HG02884 (cell line): Measurements from ENCODE around the gene PHF20.
"Not testable (repeated sequence)": the region's sequence is repeated elsewhere in the genome, so short reads cannot be mapped to it uniquely, and the experiment has no call there.

Source experiments
- ATAC-seq: cut with Tn5 transposase; IDR thresholded peaks from one replicate; pipeline ENCODE4 v1.9.1; 2021; ENCODE audit warnings: mild to moderate bottlenecking, moderate library complexity; ENCODE audit not compliant: unreplicated experiment

The PHF20 gene

DNA sequence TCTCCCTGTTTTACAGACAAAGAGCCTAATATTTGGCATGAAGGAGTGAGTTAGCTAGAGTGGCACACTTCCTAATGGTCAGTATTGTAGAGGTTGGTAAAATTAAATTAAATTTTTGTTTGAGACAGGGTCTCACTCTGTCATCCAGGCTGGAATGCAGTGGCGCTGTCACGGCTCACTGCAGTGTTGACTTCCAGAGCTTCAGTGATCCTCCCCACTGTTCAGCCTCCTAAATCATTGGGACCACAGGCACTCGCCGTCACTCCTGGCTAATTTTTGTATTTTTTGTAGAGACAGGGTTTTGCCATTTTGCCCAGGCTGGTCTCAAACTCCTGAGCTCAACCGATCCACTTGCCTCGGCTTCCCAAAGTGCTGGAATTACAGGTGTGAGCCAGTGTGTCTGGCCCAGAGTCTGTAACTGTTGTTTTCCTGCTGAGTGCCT is 111.5 kb downstream of the PHF20 start:
- ATAC-seq: no peak

DNA sequence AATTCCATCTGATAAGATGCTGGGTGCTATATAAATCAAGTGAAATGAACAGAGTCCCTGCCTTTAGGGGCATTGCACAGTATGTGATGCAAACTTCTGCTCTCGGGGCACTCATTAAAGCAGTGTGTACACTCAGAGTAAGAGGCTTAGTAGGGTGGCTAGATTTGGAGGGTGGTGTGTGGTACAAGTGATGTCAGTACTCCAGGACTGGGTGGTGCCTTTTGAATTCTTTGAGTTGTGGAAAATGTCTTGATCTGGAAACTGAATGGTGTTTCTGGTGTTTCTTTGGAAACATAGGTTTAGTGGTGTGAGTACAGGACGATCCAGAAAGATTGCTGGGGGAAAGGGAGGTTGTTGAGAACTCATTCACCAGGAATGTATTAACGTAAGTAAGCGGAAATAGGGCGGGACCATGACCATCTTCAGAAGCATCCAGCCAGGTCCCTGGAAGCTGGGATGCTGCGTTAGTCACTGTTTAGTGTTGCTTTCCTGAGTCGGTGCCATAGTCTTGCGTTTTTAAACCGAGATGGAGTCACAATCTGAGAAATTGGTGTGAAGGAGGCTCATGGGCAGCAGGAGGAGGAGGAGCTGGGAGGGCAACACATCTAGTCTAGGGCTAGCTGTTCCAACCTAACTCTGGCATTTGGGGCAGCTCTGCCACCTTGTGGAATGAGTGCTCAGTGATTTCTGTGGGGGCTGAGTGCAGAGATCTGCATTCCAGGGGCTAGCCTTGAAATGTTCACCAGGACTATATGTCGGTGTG is 112.1 kb downstream of the PHF20 start:
- ATAC-seq: no peak

DNA sequence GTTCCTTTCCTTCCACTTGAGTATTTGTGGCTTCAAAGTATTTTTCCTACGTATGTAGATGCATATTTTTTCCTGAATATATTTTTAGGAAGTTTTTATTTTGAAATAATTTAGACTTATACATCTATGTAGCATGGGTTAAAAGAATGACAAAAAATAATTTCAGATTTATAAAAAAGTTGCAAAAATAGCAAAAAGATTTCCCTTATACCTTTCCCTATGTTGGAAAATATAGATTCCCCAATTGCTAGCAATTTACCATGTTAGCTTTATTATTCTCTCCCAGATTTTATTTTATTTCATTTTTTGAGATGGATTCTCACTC is 112.7 kb downstream of the PHF20 start:
- no peak for ATAC-seq

DNA sequence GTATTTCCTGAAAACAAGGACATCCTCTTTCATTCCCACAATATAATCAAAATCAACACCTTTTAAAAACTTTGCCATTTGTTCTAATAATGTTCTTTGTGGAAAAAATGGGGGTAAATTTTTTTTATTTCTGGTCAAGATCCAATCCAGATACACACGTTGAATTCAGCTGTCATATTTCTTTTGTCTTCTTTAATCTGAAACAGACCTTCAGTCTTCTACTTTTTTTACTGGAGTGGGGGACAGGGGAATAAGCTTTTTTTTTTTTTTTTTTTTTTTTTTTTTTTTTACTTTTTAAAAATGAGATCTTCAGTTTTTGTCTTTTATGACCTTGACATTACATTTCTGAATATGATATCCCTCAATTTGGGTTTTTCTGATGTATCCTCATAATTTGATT is 113.4 kb downstream of the PHF20 start:
- ATAC-seq: no peak

DNA sequence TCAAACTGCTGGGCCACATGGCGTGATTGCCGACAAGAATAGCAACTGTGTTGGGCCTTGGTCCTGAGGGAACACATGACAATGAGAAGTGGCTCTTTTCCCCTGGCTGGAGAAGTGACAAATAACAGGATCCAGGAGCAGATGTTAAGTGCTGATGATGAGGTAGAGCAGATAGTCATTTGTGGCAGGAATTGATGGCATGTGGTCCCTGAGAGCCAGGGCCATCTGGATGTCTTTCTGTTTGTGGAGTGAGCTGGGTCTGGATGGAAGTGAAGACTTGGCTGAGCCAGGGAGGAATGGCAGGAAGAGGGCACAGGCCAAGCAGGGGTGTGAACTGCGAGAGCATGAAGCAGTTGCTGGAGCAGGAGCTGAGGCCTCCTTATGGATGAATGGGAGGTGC is 114.7 kb downstream of the PHF20 start:
- no peak for ATAC-seq

DNA sequence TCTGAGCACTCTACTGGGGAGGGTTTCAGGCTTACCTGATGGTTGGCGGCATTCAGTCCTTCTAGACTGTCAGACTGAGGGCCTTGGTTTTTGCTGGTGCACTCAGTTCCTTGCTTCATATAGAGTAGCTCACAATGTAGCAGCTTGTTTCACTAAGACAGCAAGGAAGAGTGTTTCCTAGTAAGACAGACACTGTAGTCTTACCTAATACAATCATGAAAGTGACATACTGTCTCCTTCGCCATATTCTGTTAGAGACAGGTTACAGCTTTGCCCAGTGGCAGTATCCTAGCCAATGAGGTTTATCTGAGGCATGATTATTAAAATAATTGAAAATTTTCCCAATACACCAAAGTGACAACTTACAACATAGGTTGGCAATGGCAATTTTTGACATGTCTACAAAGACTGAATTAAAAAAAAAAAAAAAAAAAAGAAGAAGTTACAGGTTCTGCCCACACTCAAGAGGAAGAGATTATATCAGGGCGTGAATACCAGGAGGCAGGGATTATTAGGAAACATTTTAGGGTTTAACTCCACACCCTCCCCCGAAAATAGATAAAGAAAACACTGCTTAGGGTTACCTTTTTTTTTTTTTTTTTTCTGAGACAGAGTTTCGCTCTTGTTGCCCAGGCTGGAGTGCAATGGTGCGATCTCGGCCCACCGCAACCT is 115.7 kb downstream of the PHF20 start:
- ATAC-seq: no peak

DNA sequence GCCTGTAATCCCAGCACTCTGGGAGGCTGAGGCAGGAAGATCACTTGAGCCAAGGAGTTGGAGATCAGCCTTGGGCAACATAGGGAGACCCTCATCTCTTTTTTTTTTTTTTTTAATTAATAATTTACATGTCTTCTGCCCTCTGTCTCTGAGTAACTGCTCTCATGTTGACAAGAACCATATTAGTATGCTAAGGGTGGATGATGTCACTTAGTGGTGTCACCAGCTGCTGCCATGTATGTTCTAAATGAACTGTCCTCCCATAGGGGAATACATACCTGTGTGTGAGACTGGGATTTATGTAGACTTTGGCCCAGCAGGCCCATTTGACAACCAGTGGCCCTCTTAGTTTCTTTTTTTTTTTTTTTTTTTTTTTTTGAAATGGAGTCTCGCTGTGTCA is 116.8 kb downstream of the PHF20 start:
- ATAC-seq: no peak

DNA sequence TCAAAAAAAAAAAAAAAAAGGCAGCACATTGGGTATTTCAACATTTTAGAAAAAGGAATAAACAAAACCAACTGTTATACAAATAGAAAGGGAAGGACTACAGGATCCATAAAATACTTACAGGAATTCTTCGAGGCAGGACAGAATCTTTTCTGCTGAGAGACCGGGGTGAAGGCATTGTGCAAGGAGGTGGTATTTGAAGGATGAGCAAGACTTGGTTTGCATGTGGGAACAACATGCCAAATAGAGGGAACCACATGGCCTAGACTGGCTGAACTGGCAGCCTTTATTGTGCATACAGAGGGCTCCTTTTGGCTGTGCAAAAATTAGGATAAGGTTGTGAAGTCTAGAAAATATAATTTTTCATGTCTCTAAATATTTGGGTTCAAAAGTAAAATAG is 119.6 kb downstream of the PHF20 start:
- ATAC-seq: no peak

DNA sequence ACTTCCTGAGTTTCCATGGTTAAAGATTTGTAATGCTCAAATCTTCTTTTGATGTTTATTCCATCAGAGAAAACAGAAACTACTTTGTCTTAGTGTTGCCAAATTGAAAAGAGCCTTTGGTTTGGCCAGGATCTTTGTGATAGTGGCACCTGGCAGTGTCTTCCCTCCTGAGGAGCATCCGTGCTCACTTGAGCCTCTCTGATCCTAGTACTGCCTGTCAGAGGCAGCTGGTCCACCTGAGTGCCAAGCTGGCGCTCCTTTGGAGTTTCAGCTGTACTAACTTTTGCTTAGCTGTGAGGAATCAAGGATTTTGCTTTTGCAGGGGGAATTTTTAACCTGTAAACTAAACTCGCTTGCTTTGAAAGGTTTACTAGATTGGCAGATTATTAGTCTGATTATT is 121.1 kb downstream of the PHF20 start:
- no peak for ATAC-seq

DNA sequence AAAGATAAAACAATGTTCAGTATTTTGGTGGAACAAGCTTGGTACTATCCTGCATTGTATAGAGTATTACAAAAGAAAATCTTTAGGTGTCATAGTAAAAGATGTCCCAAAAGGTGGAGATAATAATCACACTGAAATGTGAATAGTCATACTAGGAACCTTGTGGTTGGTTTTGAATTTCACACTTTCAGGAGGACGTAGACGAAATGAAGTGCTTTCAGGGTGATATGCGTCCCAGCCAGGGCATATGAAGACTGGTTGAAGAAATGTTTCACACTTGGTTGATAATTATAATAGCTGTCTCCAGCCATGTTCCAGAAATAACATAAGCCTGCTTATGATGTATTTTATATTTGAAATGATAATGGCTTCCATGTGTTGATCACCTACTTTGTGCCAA is 122.1 kb downstream of the PHF20 start:
- no peak for ATAC-seq

DNA sequence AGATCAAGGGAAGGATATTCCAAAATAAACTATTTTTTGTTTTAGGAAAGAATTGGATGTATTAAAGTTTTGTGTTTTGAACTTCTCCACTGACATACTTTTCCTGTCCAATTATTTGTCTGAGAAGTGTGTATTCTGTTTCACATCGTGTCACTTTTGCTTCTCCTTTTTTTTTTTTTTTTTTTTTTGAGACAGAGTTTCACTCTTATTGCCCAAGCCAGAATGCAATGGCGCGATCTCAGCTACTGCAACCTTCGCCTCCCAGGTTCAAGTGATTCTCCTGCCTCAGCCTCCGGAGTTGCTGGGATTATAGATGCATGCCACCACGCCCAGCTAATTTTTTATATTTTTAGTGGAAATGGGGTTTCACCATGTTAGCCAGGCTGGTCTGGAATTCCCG is 123.7 kb downstream of the PHF20 start:
- ATAC-seq: not testable (repeated sequence)

DNA sequence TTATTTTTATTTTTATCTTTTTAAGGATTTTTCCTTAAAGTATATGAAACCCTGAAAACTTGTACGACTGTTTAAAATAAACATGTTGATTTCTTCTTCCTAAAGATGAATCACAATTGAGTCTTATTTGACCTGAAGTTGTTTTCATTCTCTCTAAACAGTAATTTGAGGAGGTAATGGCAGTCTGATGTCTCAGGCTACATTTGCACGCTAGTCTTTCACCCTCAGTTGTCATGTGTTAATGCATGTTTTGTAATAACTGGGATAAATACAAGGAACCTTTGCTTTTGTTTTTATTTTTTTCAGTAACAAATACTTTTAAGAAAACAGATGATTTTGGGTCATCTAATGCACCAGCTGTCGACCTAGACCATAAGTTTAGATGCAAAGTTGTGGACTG is 127.2 kb downstream of the PHF20 start:
- ATAC-seq: no peak

DNA sequence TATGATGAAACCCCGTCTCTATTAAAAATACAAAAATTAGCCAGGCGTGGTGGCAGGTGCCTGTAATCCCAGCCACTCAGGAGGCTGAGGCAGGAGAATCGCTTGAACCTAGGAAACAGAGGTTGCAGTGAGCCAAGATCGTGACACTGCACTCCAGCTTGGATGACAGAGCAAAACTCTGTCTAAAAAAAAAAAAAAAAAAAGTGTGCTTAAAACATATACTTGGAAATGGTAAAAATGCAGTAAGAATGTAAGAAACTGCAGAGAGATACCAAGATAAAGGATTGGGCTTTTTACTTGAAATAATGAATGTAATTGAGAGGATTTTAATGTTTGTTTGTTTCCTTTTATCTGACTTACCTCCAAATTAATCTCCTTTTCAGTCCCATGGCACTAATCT is 129.4 kb downstream of the PHF20 start:
- ATAC-seq: not testable (repeated sequence)

DNA sequence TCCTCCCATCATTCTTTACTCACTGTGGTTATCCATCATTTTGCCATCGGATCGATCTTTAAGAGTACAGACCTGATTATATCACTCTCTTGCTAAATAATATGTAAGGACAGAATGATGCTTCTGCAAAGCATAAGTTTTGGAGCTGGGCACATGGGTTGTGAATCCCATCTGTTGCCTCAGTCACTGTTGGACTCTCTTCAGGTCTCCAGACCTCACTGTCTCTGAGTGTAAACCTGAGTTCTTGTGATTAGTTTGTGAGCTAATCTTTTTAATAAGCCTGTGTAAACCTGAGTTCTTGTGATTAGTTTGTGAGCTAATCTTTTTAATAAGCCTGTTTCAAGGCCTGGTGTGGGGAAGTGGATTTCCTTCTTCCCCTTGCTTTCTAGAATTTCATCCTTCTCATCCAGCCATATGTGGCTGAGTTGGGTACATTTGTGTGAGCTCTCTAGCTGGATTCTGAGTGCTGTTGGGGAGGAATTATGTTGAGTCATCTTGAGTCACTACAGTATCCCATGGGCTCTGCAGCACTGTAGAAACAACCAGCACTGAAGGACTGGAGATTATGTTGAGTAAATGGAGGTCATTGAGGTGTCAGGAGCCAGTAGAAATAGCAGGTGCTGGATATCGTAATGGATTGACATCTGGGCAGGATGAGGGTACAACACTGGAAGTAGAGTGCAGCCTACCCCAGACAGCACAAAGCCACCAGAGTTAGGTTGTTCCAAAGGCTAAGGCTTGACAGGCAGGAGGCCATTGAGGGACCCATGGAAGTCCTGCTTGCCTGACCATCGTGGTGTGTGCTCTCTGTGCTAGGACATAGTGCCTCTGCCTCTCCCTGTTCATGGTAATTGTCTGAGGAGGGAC is 130.1 kb downstream of the PHF20 start:
- no peak for ATAC-seq

DNA sequence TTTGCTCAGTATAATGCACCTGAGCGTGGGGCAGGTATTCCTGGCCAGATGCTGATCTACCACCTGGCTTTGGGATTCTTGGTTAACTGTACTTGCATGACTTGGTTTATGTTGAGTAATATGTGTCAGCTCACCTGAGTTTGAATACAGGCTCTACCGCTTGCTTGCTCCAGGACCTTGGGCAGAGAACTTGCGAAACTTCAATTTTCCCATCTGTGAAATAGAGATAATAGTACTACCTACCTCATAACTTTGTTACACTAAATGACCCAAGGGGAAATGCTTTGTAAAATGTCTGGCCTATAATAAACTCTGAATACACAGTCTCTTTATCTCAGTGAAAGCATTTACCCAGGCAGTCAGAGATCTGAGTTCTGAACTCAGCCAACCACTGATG is 130.7 kb downstream of the PHF20 start:
- ATAC-seq: no peak

DNA sequence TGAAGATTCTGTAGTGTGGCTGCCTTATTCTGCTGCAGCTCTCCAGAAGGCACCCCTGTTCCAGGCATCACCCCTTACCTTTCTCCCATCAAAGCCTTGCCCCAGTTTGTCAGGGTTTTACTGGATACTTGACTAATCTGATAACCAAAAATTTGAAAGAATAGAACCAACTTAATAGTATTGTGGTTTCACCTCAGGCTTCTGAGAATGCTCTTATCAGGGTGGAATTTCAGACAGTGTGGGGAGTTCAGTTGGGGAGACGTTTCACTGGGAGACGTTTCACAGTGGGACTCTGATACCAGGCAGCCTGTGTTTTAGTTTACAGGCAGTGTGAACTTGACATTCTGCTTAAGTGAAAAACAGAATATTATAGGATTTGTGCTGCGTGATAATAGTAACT is 132.0 kb downstream of the PHF20 start:
- ATAC-seq: no peak

DNA sequence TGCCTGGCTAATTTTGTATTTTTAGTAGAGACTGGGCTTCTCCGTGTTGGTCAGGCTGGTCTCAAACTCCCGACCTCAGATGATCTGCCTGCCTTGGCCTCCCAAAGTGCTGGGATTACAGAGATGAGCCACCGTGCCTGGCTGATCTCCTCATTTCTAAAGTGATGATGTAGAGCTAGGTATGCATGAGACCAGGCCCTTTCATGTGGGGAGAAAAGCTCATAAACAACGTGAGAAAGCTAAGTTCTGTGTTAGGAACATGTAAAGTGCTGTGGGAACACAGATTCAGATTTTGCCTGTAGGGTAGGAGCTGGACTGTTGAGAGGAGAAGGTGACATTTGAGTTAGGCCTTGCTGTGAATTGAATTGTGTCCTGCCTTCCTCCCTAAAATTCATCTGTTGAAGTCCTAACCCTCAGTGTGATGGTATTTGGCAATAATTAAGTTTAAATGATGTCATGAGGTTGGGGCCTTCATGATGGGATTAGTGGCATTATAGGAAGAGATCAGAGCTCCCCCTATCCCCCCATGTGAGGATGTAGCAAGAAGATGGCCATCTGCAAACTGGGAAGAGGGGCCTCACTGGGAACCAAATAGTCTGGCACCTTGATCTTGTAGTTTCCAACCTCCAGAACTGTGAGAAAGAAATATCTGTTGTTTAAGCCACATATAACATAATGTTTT is 133.3 kb downstream of the PHF20 start:
- ATAC-seq: no peak

DNA sequence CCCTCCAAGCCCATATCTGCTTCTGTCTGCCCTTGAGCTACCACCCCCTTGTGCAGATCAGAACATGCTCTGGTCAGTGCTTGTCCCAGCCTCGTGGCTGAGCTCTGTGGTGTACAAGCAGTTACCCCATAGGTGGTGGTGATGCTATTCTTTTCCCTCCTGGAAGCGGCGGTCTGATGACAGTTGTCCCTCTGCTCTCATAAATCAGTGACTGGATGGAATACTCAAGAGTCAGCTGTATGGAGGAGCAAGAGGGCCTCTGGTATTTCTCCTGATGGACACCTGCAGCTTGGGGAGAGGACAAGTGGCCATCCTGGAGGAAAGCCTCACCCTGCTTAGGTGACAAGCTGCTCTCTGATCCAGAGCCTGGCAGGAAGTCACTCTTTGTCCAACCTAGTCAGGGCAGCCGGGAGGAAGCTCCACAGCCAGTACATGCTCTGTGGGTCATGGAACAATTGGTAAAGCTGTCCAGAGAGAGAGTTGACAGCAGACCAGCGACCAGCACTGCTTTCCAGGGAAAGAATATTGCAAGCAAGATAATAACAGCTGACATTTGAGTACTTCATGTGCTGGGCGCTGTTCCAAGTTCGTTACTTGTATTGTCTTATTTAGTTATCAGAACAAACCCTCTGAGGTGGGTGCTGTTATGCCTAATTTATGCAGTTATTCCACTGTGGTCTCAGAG is 135.3 kb downstream of the PHF20 start:
- ATAC-seq: no peak

DNA sequence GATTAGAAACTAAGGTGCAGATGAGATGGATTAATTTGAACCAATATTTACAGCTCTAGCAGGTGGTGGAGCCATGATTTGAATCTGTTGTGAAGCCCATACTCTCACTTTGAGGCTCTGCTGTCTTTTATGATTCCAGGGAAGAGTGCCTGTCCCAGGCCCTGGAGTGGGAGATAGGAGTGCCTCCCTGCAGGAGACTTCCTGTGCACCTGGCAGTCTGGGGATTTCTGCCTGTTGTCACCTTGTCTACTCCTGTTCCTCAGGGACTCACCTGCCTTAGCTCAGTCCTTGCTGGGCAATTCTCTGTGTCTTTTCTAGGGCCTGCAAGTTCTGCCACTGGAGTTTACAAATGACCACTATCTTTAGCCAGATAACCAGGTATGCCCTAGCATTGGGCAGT is 136.2 kb downstream of the PHF20 start:
- ATAC-seq: no peak

DNA sequence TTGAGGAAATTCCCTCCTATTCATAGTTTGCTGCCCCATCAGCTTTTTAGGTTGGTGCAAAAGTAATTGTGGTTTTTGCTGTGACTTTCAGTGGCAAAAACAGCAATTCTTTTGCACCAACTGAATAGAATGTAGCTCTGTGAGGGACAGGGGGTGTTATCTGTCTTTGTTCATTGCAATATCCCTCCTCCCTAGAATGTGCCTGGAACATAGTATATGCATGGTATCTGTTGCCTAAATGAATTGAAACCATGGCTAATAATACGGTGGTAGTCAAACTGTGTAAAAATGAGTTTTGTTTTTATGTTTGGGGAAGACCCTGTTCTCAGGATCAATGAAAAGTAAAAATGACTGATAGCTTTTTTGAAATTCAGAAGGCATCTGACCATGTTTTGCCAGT is 137.4 kb downstream of the PHF20 start:
- no peak for ATAC-seq

DNA sequence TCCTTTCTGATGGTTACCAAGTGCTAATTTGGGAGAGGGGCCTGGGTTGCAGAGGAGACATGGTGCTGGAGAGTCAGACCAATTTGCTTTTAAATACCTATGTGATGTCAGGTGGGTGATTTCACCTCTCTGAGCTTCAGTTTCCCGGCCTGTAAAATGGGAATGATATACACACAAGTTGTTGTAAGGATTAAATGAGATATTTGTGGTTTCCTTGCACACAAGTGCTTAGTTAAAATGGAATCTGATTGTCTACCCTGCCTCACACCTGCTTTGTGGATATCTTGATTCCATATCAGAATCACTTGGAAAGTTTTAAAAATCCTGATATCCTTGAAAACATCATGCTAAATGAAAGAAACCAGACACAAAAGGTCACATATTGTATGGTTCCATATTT is 138.0 kb downstream of the PHF20 start:
- ATAC-seq: no peak
